ENCODE data around the gene VANGL1.

VANGL1 gene

DNA sequence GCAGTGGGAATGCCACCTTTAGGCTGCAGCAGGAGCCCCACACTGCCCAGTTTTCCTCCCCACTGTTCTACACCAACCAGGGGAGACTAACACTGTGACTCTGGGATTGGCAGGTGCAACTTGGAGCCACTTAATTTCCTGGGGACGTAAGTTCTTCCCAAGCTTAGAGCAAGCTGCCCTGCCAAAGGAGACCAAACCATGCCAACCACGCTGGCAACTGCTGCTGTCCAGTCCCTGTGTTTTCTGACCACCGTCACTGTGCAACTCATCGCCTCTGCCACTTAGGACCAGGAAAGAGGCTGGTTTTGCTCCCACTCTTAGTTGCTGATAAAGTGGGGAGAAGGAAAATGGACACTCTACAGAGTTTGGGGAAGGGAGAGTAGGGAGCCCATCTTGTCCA, 50.5 kb downstream of the VANGL1 start:
- no peak for TF ChIP-seq Cebpa-rat (IDR thresholded peaks at IDR 0.05)
- peaks cover 21 to 42% (median 37%) of the 10 kb centered on the region in 11 experiments for H3K36me3 ChIP-seq
- no peaks in the 10 kb centered on the region for H3K27me3 ChIP-seq

GRCh38 chr1:115694805-115695204, 53.0 kb downstream of the VANGL1 start:
- no peaks in the 10 kb centered on the region for H3K9me3 ChIP-seq (replicated peaks in 1 of 11)
- no peak overlapping the region for H3K4me3 ChIP-seq
- no peak overlapping the region for H3K4me2 ChIP-seq
- peaks cover 0 to 9% (median 2%) of the 10 kb centered on the region in 10 experiments; a peak in 6 of 20 replicates for H3K4me1 ChIP-seq
- H3K9ac ChIP-seq: no peak overlapping the region
- no peak for TF ChIP-seq Cebpa-rat (IDR thresholded peaks at IDR 0.05)
- peaks cover 21 to 34% (median 29%) of the 10 kb centered on the region in 11 experiments for H3K36me3 ChIP-seq
- no peaks in the 10 kb centered on the region for H3K27me3 ChIP-seq
- H4K20me1 ChIP-seq: no peaks in the 10 kb centered on the region
- no peak overlapping the region for H3K27ac ChIP-seq

More for the DNA sequence above, 50.5 kb downstream of the VANGL1 start:
- no peak overlapping the region for H3K4me3 ChIP-seq
- H4K20me1 ChIP-seq: no peaks in the 10 kb centered on the region
- H3K27ac ChIP-seq: no peak overlapping the region
- no peaks in the 10 kb centered on the region for H3K9me3 ChIP-seq (replicated peaks in 1 of 11)
- no peak overlapping the region for H3K9ac ChIP-seq
- H3K4me1 ChIP-seq: no peaks in the 10 kb centered on the region
- no peak overlapping the region for H3K4me2 ChIP-seq

- Histone ChIP-seq H3K36me3 (peaks cover 0 to 6% (median 1%) of the 10 kb centered on the region in 11 experiments; a peak in 9 of 22 replicates), H3K27me3 (no peaks in the 10 kb centered on the region), H4K20me1 (no peaks in the 10 kb centered on the region), H3K4me2 (no peak overlapping the region), H3K4me1 (peaks cover 0 to 9% (median 2%) of the 10 kb centered on the region in 10 experiments; a peak in 6 of 20 replicates), H3K4me3 (no peak overlapping the region), H3K9me3 (replicated peaks in 1 of 11) (no peaks in the 10 kb centered on the region), H3K9ac (no peak overlapping the region), H3K27ac (no peak overlapping the region)
- TF ChIP-seq Cebpa-rat (IDR thresholded peaks at IDR 0.05): no peak
Observed at GRCh38 chr1:115697619-115698018, 55.8 kb downstream of the VANGL1 start.

DNA sequence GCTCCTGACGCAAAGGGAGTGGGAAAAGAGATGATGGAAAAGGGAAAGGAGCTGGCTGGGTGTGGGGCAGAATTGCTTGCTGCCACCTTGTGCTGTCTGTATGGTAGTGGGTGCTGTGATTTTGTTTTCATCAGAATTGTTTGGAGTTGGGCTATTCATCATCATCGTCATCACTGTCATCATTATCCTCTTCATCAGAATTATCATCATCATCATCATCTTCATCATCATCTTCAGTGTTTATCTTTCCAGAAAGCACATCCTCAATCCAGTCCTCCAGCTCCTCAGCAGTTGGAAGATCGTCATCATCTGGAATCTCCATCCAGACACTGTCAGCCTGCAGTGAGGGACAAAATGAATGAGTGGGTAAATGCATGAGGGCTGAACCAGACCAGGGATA, 59.3 kb downstream of the VANGL1 start:
- Histone ChIP-seq H3K9me3 (replicated peaks in 1 of 11) (no peaks in the 10 kb centered on the region), H3K4me1 (peaks cover 0 to 9% (median 2%) of the 10 kb centered on the region in 10 experiments; a peak in 6 of 20 replicates), H3K9ac (no peak overlapping the region), H3K27me3 (no peaks in the 10 kb centered on the region), H4K20me1 (no peaks in the 10 kb centered on the region), H3K27ac (no peak overlapping the region), H3K4me2 (no peak overlapping the region), H3K36me3 (no peaks in the 10 kb centered on the region), H3K4me3 (no peak overlapping the region)
- TF ChIP-seq Cebpa-rat (IDR thresholded peaks at IDR 0.05): no peak

DNA sequence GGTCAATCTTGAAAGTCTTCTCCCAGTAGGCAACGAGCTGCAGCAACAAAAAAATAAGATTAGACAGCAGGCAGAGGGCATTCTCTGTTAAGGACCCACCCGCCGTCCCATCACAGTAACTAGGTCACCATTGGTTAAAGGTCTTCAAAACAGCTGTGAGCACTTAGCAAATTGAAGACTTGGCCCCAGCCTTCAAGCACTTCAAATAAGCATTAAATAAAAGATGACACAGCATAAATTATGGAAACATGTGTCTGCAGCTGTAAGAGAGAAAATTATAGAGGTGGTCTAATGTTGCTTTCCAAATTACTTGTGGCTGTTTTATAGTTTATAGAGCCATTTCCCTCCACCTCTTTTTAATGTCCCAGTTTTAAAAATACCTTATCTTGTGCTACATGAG, 61.2 kb downstream of the VANGL1 start:
- Histone ChIP-seq H3K4me3 (no peak overlapping the region), H3K36me3 (no peaks in the 10 kb centered on the region), H3K9me3 (replicated peaks in 1 of 11) (no peaks in the 10 kb centered on the region), H3K27me3 (no peaks in the 10 kb centered on the region), H4K20me1 (no peaks in the 10 kb centered on the region), H3K4me1 (peaks cover 0 to 9% (median 2%) of the 10 kb centered on the region in 10 experiments; a peak in 6 of 20 replicates), H3K27ac (no peak overlapping the region), H3K9ac (no peak overlapping the region), H3K4me2 (no peak overlapping the region)
- TF ChIP-seq Cebpa-rat (IDR thresholded peaks at IDR 0.05): no peak

DNA sequence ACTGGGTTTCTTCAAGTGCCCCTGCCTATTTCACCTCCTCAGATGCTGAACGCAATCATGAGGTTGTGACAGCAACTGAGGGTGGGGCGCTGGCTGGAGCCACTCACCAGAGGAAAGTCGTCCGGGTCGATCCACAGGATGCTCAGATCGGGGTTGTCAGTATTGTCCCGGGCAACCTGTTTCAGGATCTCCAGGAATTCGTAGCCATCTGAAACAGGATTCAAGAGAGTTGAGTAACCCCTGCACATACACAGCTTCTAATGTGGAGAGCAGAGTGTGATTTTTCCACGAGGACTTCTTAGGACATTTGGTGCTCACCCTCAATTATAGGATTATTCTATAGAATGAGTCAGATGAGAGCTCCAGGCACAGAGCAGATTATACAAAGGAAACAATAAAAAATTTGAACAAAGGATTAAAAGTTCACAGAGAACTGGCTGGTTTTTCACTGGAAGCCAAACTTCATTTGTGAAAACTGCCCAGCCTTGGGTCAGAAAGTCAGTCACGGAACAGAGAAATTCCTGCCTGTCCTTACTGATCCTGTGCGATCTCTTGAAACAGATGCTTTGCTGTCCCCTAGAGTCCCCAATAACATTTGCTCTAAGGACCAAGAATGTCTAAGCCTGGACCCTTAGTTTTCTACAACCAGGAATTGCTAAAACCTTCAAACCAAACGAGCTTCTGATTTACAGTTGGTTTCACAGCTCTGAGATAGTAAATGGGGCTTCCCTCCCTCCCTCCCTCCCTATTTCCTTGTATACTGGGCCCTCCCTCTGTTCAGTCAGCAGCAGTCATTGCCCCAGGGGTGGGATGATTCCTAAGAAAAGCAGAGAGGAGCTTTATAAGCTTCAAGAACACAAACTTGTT, 63.5 kb downstream of the VANGL1 start:
- no peak overlapping the region for H3K27ac ChIP-seq
- no peaks in the 10 kb centered on the region for H3K9me3 ChIP-seq (replicated peaks in 1 of 11)
- H3K27me3 ChIP-seq: no peaks in the 10 kb centered on the region
- TF ChIP-seq Cebpa-rat (IDR thresholded peaks at IDR 0.05): no peak
- no peaks in the 10 kb centered on the region for H3K36me3 ChIP-seq
- H3K9ac ChIP-seq: no peak overlapping the region
- no peaks in the 10 kb centered on the region for H4K20me1 ChIP-seq
- H3K4me2 ChIP-seq: no peak overlapping the region
- no peaks in the 10 kb centered on the region for H3K4me1 ChIP-seq
- no peak overlapping the region for H3K4me3 ChIP-seq

DNA sequence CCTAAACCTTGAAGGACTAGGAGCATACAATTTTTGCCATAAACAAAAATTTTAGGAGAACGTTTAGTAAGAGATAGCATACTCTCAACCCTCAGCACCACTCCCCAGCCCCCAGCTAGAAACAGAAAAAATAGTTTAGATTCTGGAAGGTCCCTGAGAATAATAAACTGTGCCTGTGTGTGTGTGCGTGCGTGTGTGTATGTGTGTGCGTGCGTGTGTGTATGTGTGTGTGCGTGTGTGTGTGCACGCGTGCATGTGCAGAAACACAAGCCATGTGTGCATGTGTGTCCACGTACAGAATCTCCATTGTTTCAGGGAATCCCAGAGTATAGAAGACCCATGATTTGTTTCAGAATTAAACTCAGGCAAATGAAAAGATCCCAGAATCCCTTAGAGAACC, 64.2 kb downstream of the VANGL1 start:
- Histone ChIP-seq H3K4me3 (no peak overlapping the region), H3K4me2 (no peak overlapping the region), H3K27me3 (no peaks in the 10 kb centered on the region), H3K27ac (no peak overlapping the region), H3K9ac (no peak overlapping the region), H3K9me3 (replicated peaks in 1 of 11) (no peaks in the 10 kb centered on the region), H3K4me1 (no peaks in the 10 kb centered on the region), H3K36me3 (no peaks in the 10 kb centered on the region), H4K20me1 (no peaks in the 10 kb centered on the region)
- TF ChIP-seq Cebpa-rat (IDR thresholded peaks at IDR 0.05): no peak

GRCh38 chr1:115706587-115707425, 65.0 kb downstream of the VANGL1 start:
- Histone ChIP-seq H3K4me3 (no peak overlapping the region), H3K27me3 (no peaks in the 10 kb centered on the region), H3K27ac (no peak overlapping the region), H4K20me1 (no peaks in the 10 kb centered on the region), H3K36me3 (no peaks in the 10 kb centered on the region), H3K4me1 (no peaks in the 10 kb centered on the region), H3K9me3 (replicated peaks in 1 of 11) (no peaks in the 10 kb centered on the region), H3K4me2 (no peak overlapping the region), H3K9ac (no peak overlapping the region)
- no peak for TF ChIP-seq Cebpa-rat (IDR thresholded peaks at IDR 0.05)

DNA sequence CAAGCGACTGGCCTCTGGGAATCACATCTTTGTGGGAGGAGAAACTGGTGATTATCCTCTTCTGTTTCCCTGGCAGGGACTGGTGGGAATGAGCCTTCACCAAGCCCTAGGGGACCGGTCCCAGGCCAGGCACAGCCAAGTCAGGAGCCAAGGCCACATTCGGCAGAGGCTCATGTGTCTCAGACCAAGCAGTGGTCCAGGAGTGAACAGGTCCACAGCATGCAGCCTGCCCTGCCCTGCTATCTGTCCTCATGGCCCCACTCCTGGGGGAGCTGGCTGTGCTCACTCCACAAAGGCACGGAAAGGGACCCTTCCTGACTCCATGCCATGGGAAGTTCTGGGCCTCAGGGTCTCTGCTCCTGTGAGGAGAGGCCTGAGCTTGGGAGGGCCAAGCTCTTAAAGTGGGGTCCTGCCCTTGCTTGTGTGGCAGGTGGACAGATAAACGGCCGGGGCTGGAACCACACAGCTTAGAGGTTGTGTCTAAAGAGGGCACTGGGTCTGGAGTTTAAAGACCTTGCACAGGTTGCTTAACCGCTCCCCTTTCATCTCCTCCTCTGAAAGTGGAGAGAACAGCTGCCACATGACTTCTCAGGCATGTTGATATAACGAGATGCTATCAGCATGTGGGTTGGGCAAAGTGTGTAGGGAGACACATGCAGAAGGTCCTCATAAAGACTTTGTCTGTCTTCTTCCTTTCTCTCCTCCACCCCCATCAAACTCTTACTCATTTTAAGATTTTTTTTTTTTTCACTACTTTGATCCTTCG, 69.3 kb downstream of the VANGL1 start:
- Histone ChIP-seq H3K27me3 (no peaks in the 10 kb centered on the region), H3K9me3 (replicated peaks in 1 of 11) (no peaks in the 10 kb centered on the region), H4K20me1 (no peaks in the 10 kb centered on the region), H3K4me2 (no peak overlapping the region), H3K4me1 (no peaks in the 10 kb centered on the region), H3K4me3 (no peak overlapping the region), H3K27ac (no peak overlapping the region), H3K9ac (no peak overlapping the region), H3K36me3 (no peaks in the 10 kb centered on the region)
- no peak for TF ChIP-seq Cebpa-rat (IDR thresholded peaks at IDR 0.05)

Data from BLaER1 treated with 17β-estradiol and CSF1 and Interleukin-3, amounts not matched to agents 10 nM and 100 nM (cell line).